ENCODE data around the gene NHERF1.

GRCh38 chr17:74807441-74807840, 59.0 kb downstream of the NHERF1 start:
- no peak for TF ChIP-seq ZBTB7A (IDR thresholded peaks at IDR 0.05; ENCODE audit: borderline replicate concordance, control insufficient read depth, low read depth, low read length)
- no peak for TF ChIP-seq TAL1 (IDR thresholded peaks at IDR 0.05)
- TF ChIP-seq CTCF (IDR thresholded peaks at IDR 0.05 in 2 of 3, conservative IDR thresholded peaks at IDR 0.05 in 1 of 3; ENCODE audit: insufficient read depth in 2 of 3, low read depth in 1 of 3, low read length in 3 of 3), result no peak
- no peak for TF ChIP-seq CREM (IDR thresholded peaks at IDR 0.05; ENCODE audit: low read depth)
